Inflammatory macrophage (primary cell): ENCODE data around the gene RALGPS1.

Experiments
- DNase-seq, 2 donors: peaks; one replicate each; pipeline ENCODE4 v3.0.0-alpha.2; 2020 to 2022

RALGPS1 gene

DNA sequence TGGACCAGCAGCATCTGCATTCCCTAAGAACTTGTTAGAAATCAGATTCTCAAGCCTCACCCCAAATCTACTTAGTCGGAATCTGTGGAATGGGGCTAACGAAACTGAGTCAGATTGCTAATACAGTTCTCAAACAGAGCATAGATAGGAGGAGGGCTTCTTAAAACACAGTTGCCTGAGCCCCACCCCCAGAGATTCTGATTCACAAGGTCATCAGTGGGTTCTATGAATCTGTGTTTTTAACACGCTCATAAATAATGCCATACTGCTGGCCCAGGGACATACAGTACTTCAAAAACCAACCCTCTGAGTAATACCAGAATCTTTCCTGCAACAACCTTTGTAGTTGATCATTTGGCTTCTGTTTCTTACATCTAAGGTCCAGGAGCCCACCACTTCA lies 317.1 kb downstream of the RALGPS1 start:
- no peak for DNase-seq

DNA sequence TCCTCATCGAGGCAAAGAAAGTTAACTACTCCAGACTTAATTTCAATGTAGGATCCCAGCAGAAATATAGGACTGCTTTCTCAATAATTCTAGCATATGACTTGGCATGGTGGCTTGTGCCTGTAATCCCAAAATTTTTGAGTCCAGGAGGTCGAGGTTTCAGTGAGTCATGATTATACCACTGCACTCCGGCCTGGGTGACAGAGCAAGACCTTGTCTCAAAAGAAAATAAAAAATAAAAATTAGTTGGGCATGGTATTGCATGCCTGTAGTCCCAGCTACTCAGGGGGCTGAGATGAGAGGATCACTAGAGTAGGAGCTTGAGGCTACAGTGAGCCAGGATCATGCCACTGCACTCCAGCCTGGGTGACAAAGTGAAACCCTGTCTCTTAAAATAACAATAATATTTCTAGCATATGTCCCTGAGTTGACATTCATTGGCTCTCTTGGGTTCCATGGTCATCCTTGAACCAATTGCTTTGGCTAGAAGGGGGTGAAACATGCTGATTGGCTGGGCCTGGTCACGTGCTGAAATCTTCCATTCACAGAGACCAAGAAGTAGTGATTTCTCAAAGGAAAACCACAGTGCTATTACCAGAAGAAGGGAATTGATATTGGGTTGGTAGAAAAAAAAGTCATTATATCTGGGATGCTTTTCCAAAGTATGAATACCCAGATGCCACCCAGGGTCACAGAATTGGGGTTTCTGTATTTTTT lies 318.4 kb downstream of the RALGPS1 start:
- no peak for DNase-seq

DNA sequence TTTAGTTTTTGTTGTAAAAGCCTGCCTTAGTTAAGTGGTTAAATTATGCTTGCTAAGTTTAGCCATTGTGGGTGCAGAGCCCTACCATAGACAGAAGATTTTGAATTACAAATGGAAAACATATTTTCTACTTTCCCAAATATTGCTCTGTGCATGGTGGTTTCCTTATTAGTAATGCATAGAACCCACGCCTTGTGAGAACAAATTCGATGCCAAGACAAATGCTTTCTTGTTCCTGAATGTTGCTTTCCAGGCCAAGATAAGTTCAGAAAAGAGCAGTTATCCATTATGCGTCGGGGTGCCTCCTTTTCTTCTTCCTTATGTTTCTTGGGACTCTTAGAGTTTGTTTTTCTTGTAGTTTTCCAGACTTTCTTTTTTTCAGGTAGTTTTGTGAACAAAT lies 319.0 kb downstream of the RALGPS1 start:
- DNase-seq, result no peak

DNA sequence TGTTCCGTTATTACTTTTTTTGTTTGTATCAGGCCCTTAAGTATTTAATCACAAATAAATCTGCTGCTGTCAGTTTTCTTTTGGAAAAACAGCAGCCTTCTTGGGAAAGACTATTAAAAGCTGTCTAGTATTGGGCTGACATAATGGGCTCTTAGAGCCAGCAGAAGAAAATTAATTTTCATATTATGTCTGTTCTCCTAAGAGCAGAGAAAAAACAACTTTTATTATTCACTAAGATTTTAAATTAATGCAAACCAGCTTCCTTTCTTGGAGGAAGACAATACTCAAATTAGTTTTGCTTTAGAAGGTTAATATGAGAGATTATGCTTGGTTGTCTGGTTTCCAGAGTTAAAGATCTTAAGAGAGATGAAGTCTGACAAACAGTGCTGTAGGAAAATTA lies 319.4 kb downstream of the RALGPS1 start:
- DNase-seq, result no peak

DNA sequence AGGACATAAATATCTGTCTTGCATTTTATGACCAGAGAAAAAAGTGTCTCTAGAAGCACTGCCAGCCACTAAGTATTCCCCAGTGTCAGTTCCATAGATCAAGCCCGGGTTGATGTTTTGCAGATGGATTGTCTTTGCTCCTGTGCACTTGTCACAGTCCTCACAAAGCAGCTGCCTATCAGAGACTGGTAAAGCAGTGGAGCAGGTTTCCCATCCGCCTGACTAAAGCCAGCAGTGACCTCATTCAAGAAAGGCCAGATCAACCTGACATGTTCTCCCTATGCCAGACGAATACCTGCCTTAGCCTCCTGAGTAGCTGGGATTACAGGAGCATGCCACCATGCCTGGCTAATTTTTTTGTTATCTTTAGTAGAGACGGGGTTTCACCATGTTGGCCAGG lies 323.2 kb downstream of the RALGPS1 start:
- DNase-seq, result no peak

DNA sequence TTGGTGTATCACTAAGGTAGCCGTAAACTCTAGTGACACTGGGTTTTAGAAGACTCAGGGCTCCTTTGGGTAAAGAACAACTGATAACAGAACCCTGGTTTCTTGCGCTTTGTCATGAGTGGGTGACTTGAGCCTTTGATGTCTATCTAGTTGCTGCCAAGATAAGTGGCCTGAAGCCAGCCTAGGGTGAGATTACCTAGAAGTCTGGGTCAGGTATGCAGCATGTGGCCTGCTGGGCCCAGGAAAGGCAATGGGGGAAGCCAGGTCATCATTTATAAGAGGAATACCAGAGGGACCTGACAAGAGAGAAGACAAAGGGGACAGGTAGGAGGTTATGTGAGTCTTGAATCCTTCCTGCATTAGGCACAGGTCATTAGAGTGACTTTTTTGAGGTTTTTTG lies 326.8 kb downstream of the RALGPS1 start:
- DNase-seq, result no peak

DNA sequence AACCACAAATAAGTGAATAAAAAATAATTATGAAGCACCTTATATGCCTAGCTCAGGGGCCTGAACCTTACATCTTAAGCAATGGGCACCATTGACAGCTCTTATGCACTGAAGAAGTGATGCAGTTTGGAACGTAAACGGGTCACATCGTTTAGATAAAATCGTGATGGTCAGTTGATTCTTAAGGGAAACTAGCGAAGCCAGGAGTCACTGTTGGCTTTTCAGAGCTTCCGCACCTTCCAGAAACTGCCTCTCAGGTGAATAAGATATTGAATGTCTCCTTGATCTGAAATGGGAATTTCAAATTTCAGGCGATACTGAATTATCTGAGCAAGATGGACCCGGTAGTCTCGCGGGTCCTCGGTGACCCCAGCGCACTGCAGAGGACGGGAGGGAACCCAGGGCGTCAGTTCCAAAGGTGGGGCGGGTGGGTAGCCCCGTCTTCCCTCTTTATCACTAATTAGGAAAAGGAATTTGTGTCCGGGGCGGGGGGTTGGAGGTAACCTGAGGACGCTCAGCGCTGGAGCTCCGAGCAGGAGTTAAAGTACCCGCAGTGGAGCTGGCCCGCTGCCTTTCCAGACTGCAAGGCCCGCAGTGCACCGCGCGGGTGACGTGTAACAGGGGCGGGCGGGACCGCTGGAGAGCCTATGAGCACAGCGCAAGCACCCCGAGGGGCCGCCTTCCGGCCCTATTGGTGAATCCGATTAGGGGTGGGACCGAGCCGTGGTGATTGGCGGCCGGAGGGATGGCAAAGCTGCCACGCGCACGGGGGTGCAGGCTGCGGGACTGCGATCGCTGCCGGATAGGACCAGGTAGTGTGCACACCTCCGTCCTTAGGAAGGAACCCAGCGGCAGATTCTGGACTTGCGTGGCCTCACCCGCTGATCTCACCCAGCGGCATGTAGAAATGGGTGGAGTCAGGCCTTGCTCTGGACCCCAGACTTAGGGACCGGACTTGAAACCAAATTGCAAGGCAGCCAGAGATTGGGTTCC lies 330.3 kb downstream of the RALGPS1 start:
- peak; percentile 95 to 96 for DNase-seq

DNA sequence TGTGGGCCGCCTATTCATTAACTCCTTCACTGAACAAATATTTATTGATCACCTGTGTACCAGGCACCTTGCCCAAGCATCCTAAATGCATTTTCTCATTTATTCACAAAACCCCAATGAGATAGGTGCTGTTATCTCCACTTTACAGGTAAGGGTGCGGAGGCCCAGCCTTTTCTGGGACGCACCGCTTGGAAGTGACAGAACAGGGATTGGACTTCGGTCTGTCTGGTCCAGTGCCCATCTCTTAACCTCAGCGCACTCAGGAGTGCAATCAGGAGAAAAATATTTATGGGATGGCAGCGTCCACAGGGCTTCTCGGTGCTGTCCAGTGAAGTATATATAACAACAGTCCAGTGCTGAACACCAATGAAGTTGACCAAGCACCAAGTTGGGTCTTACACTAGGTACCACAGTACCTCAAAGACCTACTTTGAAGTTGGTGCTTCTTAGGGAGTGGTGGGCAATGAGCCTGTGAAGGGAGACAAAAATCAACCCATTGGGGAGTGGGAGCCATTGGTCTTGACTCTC lies 331.1 kb downstream of the RALGPS1 start:
- no peak for DNase-seq

DNA sequence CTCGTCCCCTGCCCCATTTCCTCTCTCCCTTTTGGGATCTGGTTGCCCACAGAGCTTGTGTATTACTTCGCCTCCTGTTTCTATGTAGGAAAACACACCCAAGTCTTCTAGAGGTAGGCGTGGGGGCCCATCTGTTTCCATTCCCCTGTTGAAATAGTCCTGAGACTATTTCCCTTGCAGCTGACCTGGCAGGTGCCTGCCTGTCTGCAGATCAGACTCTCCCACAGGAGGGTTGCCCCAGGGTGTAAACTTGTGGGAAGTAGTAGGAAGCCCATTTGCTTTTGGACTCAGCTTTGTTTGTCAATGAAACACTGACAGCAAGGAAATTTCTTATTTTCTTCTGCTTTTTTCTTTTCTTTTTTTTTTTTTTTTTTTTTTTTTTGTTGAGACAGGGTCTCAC lies 333.7 kb downstream of the RALGPS1 start:
- no peak for DNase-seq

DNA sequence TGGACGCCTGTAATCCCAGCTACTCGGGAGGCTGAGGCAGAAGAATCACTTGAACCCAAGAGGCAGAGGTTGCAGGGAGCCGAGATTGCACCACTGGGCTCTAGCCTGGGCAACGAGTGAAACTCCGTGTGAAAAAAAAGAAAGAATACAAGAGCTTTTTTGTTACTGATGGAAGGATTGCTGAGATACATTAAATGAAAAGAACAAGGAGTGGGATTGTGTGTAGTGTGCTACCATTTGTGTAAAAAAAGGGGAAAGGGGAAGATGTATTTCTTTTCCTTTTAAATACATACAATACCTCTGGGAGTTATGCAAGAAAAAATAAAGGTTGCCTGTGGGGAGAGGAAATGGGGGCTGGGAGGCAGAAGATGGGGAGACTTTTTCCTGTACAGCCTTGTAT lies 335.3 kb downstream of the RALGPS1 start:
- DNase-seq, result no peak

DNA sequence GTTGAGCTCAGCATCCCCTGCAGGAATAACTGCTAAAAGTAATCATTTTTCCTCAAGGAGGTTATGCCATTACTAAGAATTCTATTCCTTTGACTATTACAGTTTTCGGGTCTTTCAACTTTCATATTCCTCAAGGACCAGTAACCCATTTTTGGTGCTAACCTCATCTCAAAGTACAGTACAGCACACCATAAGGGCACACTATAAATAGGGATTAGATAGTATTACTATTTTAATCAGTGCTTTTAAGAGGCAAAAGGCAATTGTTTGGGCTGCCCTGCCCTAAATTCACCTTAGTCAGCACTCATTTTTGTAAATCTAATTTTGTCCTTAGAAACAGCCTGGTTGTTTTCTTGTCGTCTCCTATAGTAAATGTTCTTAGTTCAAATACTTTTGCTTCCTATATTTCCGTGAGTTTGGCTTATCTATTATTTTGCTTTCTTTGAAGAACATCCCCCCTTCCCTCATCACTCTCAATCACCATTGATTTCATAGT lies 336.4 kb downstream of the RALGPS1 start:
- DNase-seq, result no peak

DNA sequence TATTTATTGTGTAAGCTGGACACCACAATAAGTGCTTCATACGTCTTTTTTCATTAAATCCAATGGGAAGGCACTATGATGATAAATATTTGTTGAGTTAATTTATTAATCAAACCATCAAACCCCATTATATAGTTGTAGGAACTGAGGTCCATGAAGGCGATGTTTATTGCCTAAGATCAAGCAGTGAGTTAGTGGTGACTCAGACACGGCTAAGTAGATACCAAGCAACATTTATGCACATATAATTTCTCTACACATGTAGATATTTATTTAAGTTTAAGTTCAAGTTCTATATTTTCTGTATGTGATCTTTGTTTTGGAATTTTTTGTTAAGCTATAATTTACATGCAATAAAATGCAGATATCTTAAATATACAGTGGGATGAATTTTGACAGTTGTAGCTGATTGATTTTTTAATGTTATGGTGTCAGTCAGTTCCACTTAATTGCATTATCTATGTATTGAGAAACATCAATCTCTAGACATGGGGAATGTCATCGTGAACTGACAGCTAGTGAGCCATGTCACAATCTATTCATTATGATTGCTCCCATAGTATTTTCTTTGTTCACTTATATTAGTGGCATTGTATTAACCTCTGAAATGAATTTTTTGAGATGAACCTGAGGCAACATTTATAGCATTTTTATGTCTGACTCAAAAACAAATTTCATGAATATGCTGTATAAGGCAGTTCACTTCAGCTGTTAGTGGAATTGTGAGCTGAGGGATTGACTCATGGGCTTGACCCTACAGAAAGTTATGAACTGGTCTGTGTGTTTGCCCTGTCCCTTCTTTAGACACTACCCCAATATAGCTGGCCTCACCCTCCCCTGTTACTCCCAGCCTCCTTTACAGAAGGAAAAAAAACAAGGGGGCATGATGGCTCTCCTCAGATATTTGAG lies 338.1 kb downstream of the RALGPS1 start:
- DNase-seq, result no peak

DNA sequence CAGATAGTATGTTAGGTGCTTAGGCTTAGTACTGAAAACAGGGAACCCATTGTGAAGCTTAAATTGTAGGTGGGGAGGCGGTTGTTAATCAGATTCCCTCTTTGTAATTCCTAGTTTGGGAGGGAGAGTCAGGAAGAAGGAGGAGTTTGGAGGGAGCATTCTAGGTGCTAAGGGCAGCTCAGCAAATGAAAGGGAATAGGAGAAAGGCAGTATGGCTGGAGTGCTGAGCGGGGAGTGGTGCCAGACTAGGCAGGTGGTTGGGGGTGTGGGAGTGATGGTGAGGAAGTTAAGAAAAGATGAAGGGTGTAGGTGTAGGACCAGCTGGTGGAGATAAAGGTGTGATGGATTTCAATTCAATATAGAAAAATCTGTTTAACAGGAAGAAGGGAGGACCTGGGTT lies 338.9 kb downstream of the RALGPS1 start:
- DNase-seq, result no peak

DNA sequence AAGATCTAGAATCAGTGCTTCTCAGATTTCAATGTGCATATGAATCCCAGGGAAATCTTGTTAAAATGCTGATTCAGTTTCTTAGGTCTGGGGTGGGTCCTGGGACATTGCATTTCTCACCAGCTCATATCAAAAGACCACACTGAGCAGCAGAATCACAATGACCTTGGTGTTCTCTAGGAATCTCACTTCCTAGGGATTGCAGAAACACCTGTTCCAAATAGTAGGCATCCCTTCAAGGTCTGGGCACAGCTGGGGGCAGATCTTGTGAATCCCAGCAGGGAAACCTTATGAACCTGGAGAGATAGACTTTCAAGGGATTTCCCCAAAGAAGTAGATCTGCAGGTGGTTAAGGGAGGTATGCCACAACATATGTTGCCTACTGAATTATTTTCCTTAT lies 341.1 kb downstream of the RALGPS1 start:
- no peak for DNase-seq

DNA sequence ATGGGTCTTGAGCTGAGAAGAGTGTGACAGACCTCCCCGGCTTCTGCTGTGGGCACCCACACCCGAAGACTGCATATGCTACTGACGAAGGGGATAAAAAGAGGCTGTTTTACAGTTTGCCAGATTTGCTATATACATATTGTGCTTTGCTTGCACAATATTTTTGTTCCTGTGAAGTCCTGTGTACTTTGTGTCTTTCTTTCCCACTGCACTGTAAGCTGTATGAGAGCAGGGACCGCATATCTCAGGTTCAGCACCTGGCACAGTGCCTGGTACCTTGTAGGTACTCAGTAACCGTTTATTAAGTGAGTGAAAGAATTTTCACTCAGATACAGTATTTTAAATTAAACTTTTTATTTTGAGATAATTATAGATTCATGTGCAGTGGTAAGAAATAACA lies 341.7 kb downstream of the RALGPS1 start:
- no peak for DNase-seq

DNA sequence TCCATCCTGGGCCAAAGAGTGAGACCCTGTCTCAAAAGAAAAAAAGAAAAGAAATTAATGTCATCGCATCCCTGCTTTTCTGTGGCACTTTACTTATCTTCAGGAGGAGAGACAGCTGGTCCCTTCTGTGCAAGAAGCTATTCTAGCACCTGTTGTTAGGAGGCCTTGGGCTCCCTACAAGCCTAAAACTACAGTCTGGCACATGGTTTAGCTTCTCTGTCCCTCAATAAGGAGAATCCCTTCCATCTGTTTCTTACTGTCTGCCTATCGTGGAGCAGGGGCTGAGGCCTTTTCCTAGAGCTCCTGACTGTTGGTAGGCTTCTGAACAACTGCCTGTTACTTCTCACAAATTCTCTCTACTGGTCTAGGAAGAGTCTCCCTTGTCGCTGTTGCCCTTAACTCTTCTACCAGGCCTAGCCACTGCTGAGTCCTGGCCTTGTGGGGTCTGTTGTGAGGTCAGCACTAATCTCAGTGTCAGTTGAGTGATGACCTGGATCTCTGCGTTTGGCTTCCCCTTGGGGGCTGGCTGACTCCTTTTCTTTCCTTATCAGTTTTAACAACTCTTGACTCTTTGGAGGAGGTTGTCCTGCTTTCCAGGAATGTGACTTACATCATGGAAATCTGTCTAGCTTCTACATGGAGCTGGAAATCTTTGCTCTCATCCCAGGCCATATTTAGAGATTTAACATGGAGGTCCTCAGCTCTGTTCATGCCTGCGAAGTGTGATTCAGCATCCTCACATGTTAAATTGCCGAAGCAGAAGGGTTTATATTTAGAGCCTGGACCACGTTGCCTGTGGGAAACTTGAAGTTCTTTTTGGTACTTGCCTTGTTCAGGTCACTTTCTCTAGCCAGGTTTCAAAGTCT lies 344.3 kb downstream of the RALGPS1 start:
- DNase-seq, result no peak

DNA sequence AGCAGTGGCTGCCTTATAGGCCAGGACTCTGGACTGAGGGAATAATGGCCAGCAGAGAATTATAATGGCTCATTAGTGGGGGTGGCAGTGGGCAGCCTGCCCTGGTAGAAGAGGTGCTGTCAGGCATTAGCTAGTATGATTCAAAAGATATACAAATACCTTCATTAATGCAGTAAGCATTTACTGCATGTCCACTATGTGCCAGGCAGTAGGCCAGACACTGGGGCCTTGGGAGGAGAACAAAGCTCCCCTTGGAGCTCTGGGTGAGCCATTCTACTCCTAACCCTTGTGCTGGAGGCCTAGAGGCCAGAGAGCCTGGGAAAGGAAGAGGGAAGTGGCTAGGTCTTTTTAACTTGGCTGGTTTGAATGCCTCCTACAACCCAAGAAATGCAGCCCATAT lies 348.0 kb downstream of the RALGPS1 start:
- no peak for DNase-seq

DNA sequence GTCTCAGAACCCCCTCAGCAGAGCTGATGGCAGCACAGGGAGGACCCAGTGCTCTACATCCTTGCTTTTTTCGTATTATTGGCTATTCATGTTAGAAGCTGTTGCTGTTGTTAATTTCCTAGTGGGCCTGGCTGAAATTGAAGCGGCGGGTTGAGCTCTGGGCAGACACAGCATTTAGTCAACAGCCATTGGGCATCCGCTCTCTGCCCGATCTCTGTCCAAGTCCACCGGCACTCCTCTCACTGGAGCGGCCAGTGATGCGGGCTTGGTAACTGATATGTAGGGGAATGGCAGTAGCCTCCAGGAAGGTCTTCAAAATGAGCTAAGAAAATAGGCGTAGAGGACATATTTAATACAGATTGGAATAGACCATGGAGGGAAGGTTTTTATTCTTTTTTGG lies 348.7 kb downstream of the RALGPS1 start:
- DNase-seq, result no peak

DNA sequence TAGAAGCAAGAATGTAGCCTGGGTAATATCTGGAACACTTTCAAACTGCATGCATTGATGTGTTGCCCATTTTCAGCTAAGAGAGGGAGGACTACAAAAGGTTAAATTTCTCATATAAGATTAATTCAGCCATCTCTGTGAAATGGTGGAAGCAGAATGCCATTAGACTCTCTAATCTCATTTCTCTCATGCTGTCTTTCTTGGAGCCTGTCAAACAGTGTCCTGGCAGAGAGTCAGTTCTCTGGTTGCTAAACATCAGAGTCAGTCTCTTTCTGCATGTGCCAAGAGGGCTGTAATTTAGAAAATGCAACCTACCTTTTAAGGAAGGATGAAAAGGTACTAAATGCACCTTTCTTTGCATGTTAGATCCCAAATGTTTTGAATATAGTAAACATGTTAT lies 349.1 kb downstream of the RALGPS1 start:
- no peak for DNase-seq

DNA sequence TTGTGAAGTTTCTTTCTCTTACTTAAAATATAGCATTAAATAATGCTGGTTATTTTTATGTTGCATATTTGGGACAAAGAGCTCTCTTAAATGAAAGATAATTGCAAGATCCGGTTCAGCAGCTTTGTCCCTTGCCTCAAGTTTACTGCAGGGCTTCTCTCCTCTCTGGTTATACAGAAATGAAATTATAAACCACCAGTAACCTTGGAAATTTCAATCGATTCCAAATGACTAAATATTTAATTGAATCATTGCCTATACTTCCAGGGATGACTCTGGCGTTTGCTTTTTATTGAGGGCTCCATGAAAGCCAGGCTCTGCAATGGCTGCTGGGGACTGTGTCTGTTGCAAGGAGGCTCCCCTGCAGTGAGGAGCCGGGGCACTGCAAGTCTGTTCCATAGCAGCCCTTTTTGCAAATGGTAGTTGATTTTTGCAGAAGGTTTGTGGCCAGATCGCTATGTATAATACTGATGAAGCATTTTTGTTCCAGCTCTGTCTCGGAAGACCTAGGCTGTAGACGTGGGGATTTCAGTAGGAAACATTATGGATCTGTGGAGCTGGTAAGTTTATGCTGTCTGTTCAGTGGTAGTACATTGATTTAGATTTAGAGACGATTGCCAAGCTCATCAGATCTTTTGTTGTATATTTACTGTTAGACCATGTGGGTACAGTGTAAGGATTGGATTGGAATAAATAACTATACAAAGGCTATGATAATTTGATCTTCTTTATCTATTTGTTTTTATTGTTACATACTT lies 350.1 kb downstream of the RALGPS1 start, which contains the start of gene GARNL3:
TSS of gene GARNL3 (plus strand) at position 313 of the 758 bp plus-strand sequence. CDS start at position 417, 104 bp downstream.
- no peak for DNase-seq
